GM12878 (cell line): Measurements from ENCODE around the gene PREP. TPM values are rescaled to one million over a fixed set of nuclear protein-coding genes. Genes with fewer than 3 reads are reported as not detected.

ENCODE experiments used
- ATAC-seq: fragments of 200-7000 bp; cut with Tn5 transposase; 3 replicates; pipeline ENCODE4 v1.9.1; 2020; ENCODE audit warnings: mild to moderate bottlenecking, moderate library complexity
- BruUV-seq: library from RNA; stranded (reverse); fragments of 400-500 nt; replicated peaks from 2 replicates; lab custom pipeline; 2021; lab: Mats Ljungman, UMichigan
- CTCF ChIA-PET: fragments of 300-600 bp; sonication (Branson Sonifier 250); formaldehyde crosslinking; extraction: SDS; loops from one replicate; lab custom pipeline; 2021; ENCODE audit warnings: inconsistent platforms; lab: Yijun Ruan, JAX
- POLR2A ChIA-PET: fragments of 350-600 bp; formaldehyde crosslinking; extraction: SDS; loops from one replicate; lab custom pipeline; 2021; ENCODE audit warnings: inconsistent platforms; lab: Charles Lee
- RAD21 ChIA-PET: fragments of 300-600 bp; sonication (Branson Sonifier 250); formaldehyde crosslinking; loops from one replicate; lab custom pipeline; 2023; ENCODE audit warnings: antibody characterized with exemption; ENCODE audit not compliant: unreplicated experiment; lab: Charles Lee
- SMC1A ChIA-PET: fragments of 300-600 bp; sonication (Branson Sonifier 250); formaldehyde crosslinking; loops from one replicate; lab custom pipeline; 2023; ENCODE audit not compliant: unreplicated experiment, uncharacterized antibody; lab: Charles Lee
- DNase-seq: peaks from one replicate; pipeline ENCODE4 v3.0.0-alpha.2; 2011; ENCODE audit warnings: low read depth, low spot score
- FAIRE-seq: peaks from 3 replicates; lab custom pipeline; 2011; peaks lifted over from hg19 to GRCh38; lab: Jason Lieb, UNC
- H2AFZ ChIP-seq: 2 replicates; pipeline ENCODE4 v1.6.0; 2011; ENCODE audit warnings: low read depth, low read length, control low read depth; ENCODE audit not compliant: control insufficient read depth
- H3K27ac ChIP-seq: 2 replicates; pipeline ENCODE4 v1.5.1; 2011; ENCODE audit warnings: control low read depth; ENCODE audit not compliant: control insufficient read depth, insufficient read depth
- H3K27me3 ChIP-seq, 2 experiments: replicated peaks in 1 of 2; 2 replicates each; pipeline versions ENCODE4 v1.6.0 to v1.6.1; 2011; ENCODE audit warnings: low read length in 1 of 2; ENCODE audit not compliant: control insufficient read depth in 2 of 2, insufficient read depth in 2 of 2
- H3K36me3 ChIP-seq, 2 experiments: 2 replicates each; pipeline ENCODE4 v1.5.1; 2011; ENCODE audit warnings: low read length in 1 of 2; ENCODE audit not compliant: control insufficient read depth in 2 of 2, insufficient read depth in 2 of 2
- H3K4me1 ChIP-seq: 2 replicates; pipeline ENCODE4 v1.6.1; 2011; ENCODE audit warnings: mild to moderate bottlenecking, low read length, moderate library complexity, mixed read lengths; ENCODE audit not compliant: control insufficient read depth, insufficient read depth
- H3K4me2 ChIP-seq: 2 replicates; pipeline ENCODE4 v1.6.0; 2011; ENCODE audit warnings: control low read depth; ENCODE audit not compliant: control insufficient read depth, insufficient read depth
- H3K4me3 ChIP-seq: fragments of 200-600 bp; sonication (generic); 2 replicates; pipeline ENCODE4 v1.5.1; 2016
- H3K79me2 ChIP-seq: 2 replicates; pipeline ENCODE4 v1.6.0; 2011; ENCODE audit warnings: low read length; ENCODE audit not compliant: control insufficient read depth, insufficient read depth
- H3K9ac ChIP-seq: 2 replicates; pipeline ENCODE4 v1.8.0; 2011; ENCODE audit warnings: low read length, control low read depth, mixed read lengths; ENCODE audit not compliant: control insufficient read depth, insufficient read depth
- H3K9me3 ChIP-seq: replicated peaks from 3 replicates; pipeline ENCODE4 v1.5.1; 2011; ENCODE audit warnings: mild to moderate bottlenecking, low read length; ENCODE audit not compliant: control insufficient read depth, insufficient read depth
- H4K20me1 ChIP-seq: 2 replicates; pipeline ENCODE4 v1.6.0; 2011; ENCODE audit not compliant: control insufficient read depth, insufficient read depth
- BCLAF1 ChIP-seq: fragments of 450-650 bp; IDR thresholded peaks from 2 replicates; pipeline ENCODE4 v1.6.1; 2017; ENCODE audit warnings: antibody characterized with exemption, mild to moderate bottlenecking, moderate library complexity
- DPF2 ChIP-seq: fragments of 450-650 bp; IDR thresholded peaks from 2 replicates; pipeline ENCODE4 v1.6.1; 2017; ENCODE audit warnings: mild to moderate bottlenecking
- EP300 ChIP-seq, 2 experiments: fragments of 150-350 bp in 1 of 2; IDR thresholded peaks; 2 replicates each; pipeline ENCODE4 v1.6.1; 2011 to 2012; ENCODE audit warnings: low read depth in 2 of 2, low read length in 2 of 2, borderline replicate concordance in 1 of 2, improper control_type of control experiment in 1 of 2, inconsistent platforms in 1 of 2; ENCODE audit not compliant: control insufficient read depth in 1 of 2
- HCFC1 ChIP-seq: fragments of 150-350 bp; IDR thresholded peaks from 2 replicates; pipeline ENCODE4 v1.6.1; 2014; ENCODE audit warnings: low read length
- MAX ChIP-seq: IDR thresholded peaks from 2 replicates; pipeline ENCODE4 v1.6.1; 2012; ENCODE audit warnings: low read depth, low read length, improper control_type of control experiment
- POLR2AphosphoS5 ChIP-seq: IDR thresholded peaks from 2 replicates; pipeline ENCODE4 v1.6.1; 2011; ENCODE audit warnings: mild to moderate bottlenecking, low read length, inconsistent platforms
- RAD51 ChIP-seq: fragments of 450-650 bp; IDR thresholded peaks from 2 replicates; pipeline ENCODE4 v1.6.1; 2016; ENCODE audit warnings: moderate library complexity, mild to moderate bottlenecking, inconsistent platforms
- RELA ChIP-seq: fragments of 450-650 bp; IDR thresholded peaks from 2 replicates; pipeline ENCODE4 v1.8.0; 2014; ENCODE audit warnings: borderline replicate concordance; ENCODE audit not compliant: partially characterized antibody
- SIX5 ChIP-seq: IDR thresholded peaks from 2 replicates; pipeline ENCODE4 v1.6.1; 2011; ENCODE audit warnings: mild to moderate bottlenecking, low read depth, low read length, moderate library complexity; ENCODE audit not compliant: severe bottlenecking
- TCF12 ChIP-seq: IDR thresholded peaks from 2 replicates; pipeline ENCODE4 v1.6.1; 2011; ENCODE audit warnings: low read depth, mild to moderate bottlenecking, low read length
- USF2 ChIP-seq: IDR thresholded peaks from 2 replicates; pipeline ENCODE4 v1.6.1; 2011; ENCODE audit warnings: low read depth, low read length, improper control_type of control experiment, borderline replicate concordance
- ZBED1 ChIP-seq: IDR thresholded peaks from 2 replicates; pipeline ENCODE4 v1.6.1; 2016; ENCODE audit warnings: borderline replicate concordance
- WGBS: methylation state at CpG from one replicate; pipeline ENCODE4 v1.1.6; 2016; ENCODE audit warnings: low lambda C conversion rate; ENCODE audit not compliant: insufficient replicate concordance, insufficient coverage; ENCODE audit errors: missing lambda C conversion rate; 5-methylcytosine and 5-hydroxymethylcytosine counted together
- in situ Hi-C: fragments of 300-500 bp; cut with MboI; formaldehyde crosslinking; loops from 9 replicates; pipeline ENCODE4 v1.14.3; 2018; ENCODE audit warnings: mixed read lengths
- intact Hi-C: fragments of 100-400 bp; cut with micrococcal nuclease; formaldehyde crosslinking; loops from one replicate; pipeline ENCODE4 v1.14.2; 2022; ENCODE audit not compliant: unreplicated experiment
- polyA plus RNA-seq, 11 experiments: library from polyadenylated mRNA; depleted of rRNA in 4 of 11; unstranded in 6 of 11; stranded (reverse) in 5 of 11; fragments of >200 nt; fragmentation: Nextera tagmentation in 4 of 11; fragmentation: Illumina TruSeq in 1 of 11; extraction: Ambion mirVana in 4 of 11; extraction: Trizol in 1 of 11; gene quantifications; 1 replicate in 1 of 11; 2 replicates in 10 of 11; pipeline versions ENCODE4 v1.2.1 to v1.2.3, GENCODE V29; 2011 to 2016; ENCODE audit warnings: inconsistent platforms in 2 of 11, missing spikeins in 2 of 11, low read depth in 1 of 11
- total RNA-seq, 4 experiments: library from RNA; depleted of rRNA in 3 of 4; stranded (reverse); fragments of >200 nt in 3 of 4; fragmentation: Illumina TruSeq in 1 of 4; extraction: Trizol in 1 of 4; gene quantifications; 2 replicates each; pipeline versions ENCODE4 v1.2.1 to v1.2.3, GENCODE V29; 2013 to 2021

Gene PREP
- total and polyA plus RNA-seq, 10 of the 15 experiments (the other 5 are each of a cell fraction or from before 2014, with no cell fraction given) = 6.5 to 33.6 (median 18.1) TPM

- Histone ChIP-seq H3K36me3 (no peaks in the 10 kb centered on the region), H3K9me3 (peaks cover 3% of the 10 kb centered on the region; the same call in 2 of the 3 replicates), H3K4me3 (no peak overlapping the region), H4K20me1 (no peaks in the 10 kb centered on the region), H3K4me1 (peaks cover 10% of the 10 kb centered on the region), H3K27ac (no peak overlapping the region), H3K27me3 (no peaks in the 10 kb centered on the region), H3K4me2 (no peak overlapping the region), H3K79me2 (no peaks in the 10 kb centered on the region), H2AFZ (no peak overlapping the region; the same call in none of the 2 replicates), H3K9ac (no peak overlapping the region)
- FAIRE-seq (no peak), ATAC-seq (0 out of 3 replicates have a peak, but pooled peaks have one; percentile 21), DNase-seq (no peak)
- ChIA-PET CTCF (interaction anchor here (1.9 kb wide), 1 partner anchor 18 kb away, joined by 7 read pairs; no protein-coding TSS in a partner anchor), POLR2A (no interaction called here), RAD21 (interaction anchor here (0.7 to 3.2 kb wide), 3 partner anchors 18 to 35 kb away, joined by 3 to 15 read pairs (median 8); no protein-coding TSS in a partner anchor), SMC1A (interaction anchor here (0.9 to 2.9 kb wide), 3 partner anchors 17 to 774 kb away, joined by 3 to 10 read pairs (median 6); no protein-coding TSS in a partner anchor)
- 35% methylated on average over 2 of the region's 2 CpGs for WGBS
- intact Hi-C loops (no loop called here), in situ Hi-C loops (loop anchor here (25.0 kb wide), 1 partner anchor 1062 kb away; no protein-coding TSS in a partner anchor)
- TF ChIP-seq BCLAF1 (no peak), USF2 (peak; percentile 10; the same call in 1 of the 2 replicates), RELA (no peak), DPF2 (no peak), RAD51 (peak; percentile 68; the same call in 1 of the 2 replicates), ZBED1 (no peak), HCFC1 (peak; percentile 56; the same call in 1 of the 2 replicates), MAX (no peak), TCF12 (no peak), EP300 (IDR thresholded peaks at IDR 0.05; ENCODE audit: borderline replicate concordance in 1 of 2, control insufficient read depth in 1 of 2, low read depth in 2 of 2, low read length in 2 of 2) (no peak), SIX5 (peak; percentile 60), POLR2AphosphoS5 (no peak)
- BruUV-seq = no TSS peak
Measured at GRCh38 chr6:105449756-105450390, 47.0 kb upstream of the PREP start.
